Mesendoderm (in vitro differentiated cells): Measurements from ENCODE around the gene NOC2L.

Experiments used
- DNase-seq: peaks from one replicate; pipeline ENCODE4 v3.0.0; 2013
- H2AK5ac ChIP-seq: 2 replicates; pipeline ENCODE4 v1.6.1; 2013; ENCODE audit warnings: low read length, inconsistent platforms
- H2BK120ac ChIP-seq: 2 replicates; pipeline ENCODE4 v1.6.1; 2013; ENCODE audit warnings: low read depth, mild to moderate bottlenecking, low read length, moderate library complexity, mixed read lengths
- H2BK15ac ChIP-seq: replicated peaks from 2 replicates; pipeline ENCODE4 v1.6.1; 2013; ENCODE audit warnings: low read depth, mild to moderate bottlenecking, moderate library complexity
- H2BK5ac ChIP-seq: 2 replicates; pipeline ENCODE4 v1.6.1; 2013; ENCODE audit warnings: low read length, inconsistent platforms
- H3K18ac ChIP-seq: 2 replicates; pipeline ENCODE4 v1.6.1; 2013; ENCODE audit warnings: mild to moderate bottlenecking, low read length, mixed read lengths
- H3K23ac ChIP-seq: one replicate; pipeline ENCODE4 v1.6.1; 2013; ENCODE audit warnings: low read length
- H3K27ac ChIP-seq: 2 replicates; pipeline ENCODE4 v1.5.1; 2013; ENCODE audit warnings: low read depth, mild to moderate bottlenecking, inconsistent platforms, low read length, moderate library complexity
- H3K27me3 ChIP-seq: 2 replicates; pipeline ENCODE4 v1.6.1; 2013; ENCODE audit warnings: low read length, control low read depth, mild to moderate bottlenecking, inconsistent platforms; ENCODE audit not compliant: insufficient read depth, poor library complexity
- H3K36me3 ChIP-seq: 2 replicates; pipeline ENCODE4 v1.6.1; 2013; ENCODE audit warnings: low read length, inconsistent platforms; ENCODE audit not compliant: control insufficient read depth, insufficient read depth
- H3K4ac ChIP-seq: one replicate; pipeline ENCODE4 v1.6.1; 2013; ENCODE audit warnings: low read depth, mild to moderate bottlenecking, low read length, moderate library complexity
- H3K4me1 ChIP-seq: 2 replicates; pipeline ENCODE4 v1.6.1; 2013; ENCODE audit warnings: low read depth, low read length, inconsistent platforms; ENCODE audit not compliant: control insufficient read depth
- H3K4me2 ChIP-seq: 2 replicates; pipeline ENCODE4 v1.6.1; 2013; ENCODE audit warnings: low read length
- H3K4me3 ChIP-seq: 2 replicates; pipeline ENCODE4 v1.5.1; 2013; ENCODE audit warnings: mild to moderate bottlenecking, low read length
- H3K56ac ChIP-seq: one replicate; pipeline ENCODE4 v1.6.1; 2013; ENCODE audit warnings: low read length
- H3K79me1 ChIP-seq: 2 replicates; pipeline ENCODE4 v1.6.1; 2013; ENCODE audit warnings: low read length, inconsistent platforms
- H3K79me2 ChIP-seq: 2 replicates; pipeline ENCODE4 v1.6.1; 2013; ENCODE audit warnings: mild to moderate bottlenecking, low read length; ENCODE audit not compliant: control insufficient read depth, insufficient read depth
- H3K9ac ChIP-seq: 2 replicates; pipeline ENCODE4 v1.6.1; 2013; ENCODE audit warnings: low read length, inconsistent platforms
- H4K5ac ChIP-seq: one replicate; pipeline ENCODE4 v1.6.1; 2013; ENCODE audit warnings: low read length
- H4K8ac ChIP-seq: one replicate; pipeline ENCODE4 v1.6.1; 2013; ENCODE audit warnings: low read depth, mild to moderate bottlenecking, control low read depth, low read length, moderate library complexity
- WGBS: extraction: QIAGEN DNeasy Blood & Tissue Kit; methylation state at CpG from one replicate; pipeline ENCODE4 v1.1.7; 2013; ENCODE audit warnings: low lambda C conversion rate, missing lambda C conversion rate; ENCODE audit not compliant: insufficient coverage; ENCODE audit errors: extremely low coverage; 5-methylcytosine and 5-hydroxymethylcytosine counted together

NOC2L gene

GRCh38 chr1:903721-904271 is 55.3 kb downstream of the NOC2L start:
- H3K4me1 ChIP-seq = no peaks in the 10 kb centered on the region
- H3K56ac ChIP-seq = peak overlapping the region; percentile 5
- no peak for DNase-seq
- H3K36me3 ChIP-seq = no peaks in the 10 kb centered on the region
- no peak overlapping the region for H4K8ac ChIP-seq
- no peaks in the 10 kb centered on the region for H3K79me2 ChIP-seq
- no peak overlapping the region for H3K4me2 ChIP-seq
- H2BK15ac ChIP-seq = no peak overlapping the region
- H3K4me3 ChIP-seq = no peak overlapping the region
- H4K5ac ChIP-seq = no peak overlapping the region
- no peaks in the 10 kb centered on the region for H3K79me1 ChIP-seq
- H2AK5ac ChIP-seq = no peak overlapping the region
- H3K27me3 ChIP-seq = no peaks in the 10 kb centered on the region
- H2BK5ac ChIP-seq = no peak overlapping the region
- H2BK120ac ChIP-seq = no peak overlapping the region
- no peak overlapping the region for H3K9ac ChIP-seq
- H3K18ac ChIP-seq = peak overlapping the region; percentile 10
- no peak overlapping the region for H3K27ac ChIP-seq
- no CpG with 5 or more reads among the region's 21 CpGs for WGBS
- H3K23ac ChIP-seq = no peak overlapping the region
- no peak overlapping the region for H3K4ac ChIP-seq

DNA sequence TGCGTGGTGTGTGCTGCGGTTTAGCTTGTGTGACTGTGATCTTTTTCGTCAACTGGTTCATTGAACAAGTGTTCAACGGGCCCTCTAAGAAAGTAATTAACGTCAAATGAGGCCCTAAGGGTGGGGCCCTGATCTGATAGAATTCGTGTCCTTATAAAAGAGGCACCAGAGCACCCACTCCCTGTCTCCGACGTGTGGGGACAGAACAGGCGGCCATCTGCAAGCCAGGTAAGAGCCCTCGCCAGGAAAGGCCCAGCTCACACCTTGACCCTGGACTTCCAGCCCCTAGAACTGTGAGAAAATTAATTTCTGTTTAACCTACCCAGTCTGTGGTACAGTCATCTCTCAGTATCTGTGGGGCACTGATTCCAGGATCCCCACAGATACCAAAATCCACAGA is 55.8 kb downstream of the NOC2L start:
- DNase-seq = no peak
- WGBS = no CpG with 5 or more reads among the region's 10 CpGs
- no peak overlapping the region for H2BK15ac ChIP-seq
- H4K5ac ChIP-seq = no peak overlapping the region
- no peak overlapping the region for H2BK120ac ChIP-seq
- no peak overlapping the region for H3K23ac ChIP-seq
- no peaks in the 10 kb centered on the region for H3K79me1 ChIP-seq
- no peak overlapping the region for H2AK5ac ChIP-seq
- no peak overlapping the region for H3K9ac ChIP-seq
- H3K36me3 ChIP-seq = no peaks in the 10 kb centered on the region
- no peak overlapping the region for H3K4me3 ChIP-seq
- H3K4ac ChIP-seq = no peak overlapping the region
- no peak overlapping the region for H3K18ac ChIP-seq
- H3K27me3 ChIP-seq = no peaks in the 10 kb centered on the region
- no peak overlapping the region for H3K4me2 ChIP-seq
- no peak overlapping the region for H3K56ac ChIP-seq
- H4K8ac ChIP-seq = no peak overlapping the region
- H3K79me2 ChIP-seq = no peaks in the 10 kb centered on the region
- no peak overlapping the region for H2BK5ac ChIP-seq
- no peak overlapping the region for H3K27ac ChIP-seq
- no peaks in the 10 kb centered on the region for H3K4me1 ChIP-seq

DNA sequence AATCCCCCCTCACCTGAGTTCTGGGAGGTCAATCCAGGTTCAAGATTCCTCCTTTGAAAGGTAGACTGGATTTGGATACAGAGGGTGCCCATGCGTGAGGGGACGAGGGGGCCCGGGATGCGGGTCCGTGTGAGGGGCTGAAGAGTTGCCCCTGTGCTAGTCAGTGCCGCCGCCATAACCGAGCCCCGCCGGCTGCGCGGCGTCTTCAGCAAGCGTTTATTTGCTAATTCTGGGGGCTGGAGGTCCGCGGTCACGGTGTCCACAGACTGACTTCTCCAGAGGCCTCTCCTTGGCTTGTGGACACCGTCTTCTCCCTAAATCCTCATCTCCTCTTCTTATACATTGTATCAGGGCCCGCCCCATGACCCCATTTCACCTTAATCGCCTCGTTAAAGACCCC is 56.3 kb downstream of the NOC2L start:
- Histone ChIP-seq H3K79me2 (no peaks in the 10 kb centered on the region), H2BK5ac (no peak overlapping the region), H3K56ac (no peak overlapping the region), H3K36me3 (no peaks in the 10 kb centered on the region), H3K4ac (no peak overlapping the region), H3K18ac (no peak overlapping the region), H3K27me3 (no peaks in the 10 kb centered on the region), H4K5ac (no peak overlapping the region), H3K4me2 (no peak overlapping the region), H2BK120ac (no peak overlapping the region), H3K23ac (no peak overlapping the region), H2AK5ac (no peak overlapping the region), H3K27ac (no peak overlapping the region), H2BK15ac (no peak overlapping the region), H3K9ac (no peak overlapping the region), H3K79me1 (no peaks in the 10 kb centered on the region), H3K4me1 (no peaks in the 10 kb centered on the region), H4K8ac (no peak overlapping the region), H3K4me3 (no peak overlapping the region)
- DNase-seq = no peak
- WGBS = no CpG with 5 or more reads among the region's 21 CpGs

GRCh38 chr1:901108-901859 is 57.8 kb downstream of the NOC2L start:
- H4K8ac ChIP-seq = no peak overlapping the region
- H3K23ac ChIP-seq = no peak overlapping the region
- H2BK120ac ChIP-seq = no peak overlapping the region
- H3K4me3 ChIP-seq = no peak overlapping the region
- H3K27me3 ChIP-seq = no peaks in the 10 kb centered on the region
- H3K56ac ChIP-seq = no peak overlapping the region
- no peak overlapping the region for H3K4me2 ChIP-seq
- H3K4me1 ChIP-seq = no peaks in the 10 kb centered on the region
- DNase-seq = no peak
- no peak overlapping the region for H3K18ac ChIP-seq
- no peaks in the 10 kb centered on the region for H3K79me1 ChIP-seq
- H2BK15ac ChIP-seq = no peak overlapping the region
- H3K4ac ChIP-seq = no peak overlapping the region
- H3K79me2 ChIP-seq = no peaks in the 10 kb centered on the region
- no peak overlapping the region for H2AK5ac ChIP-seq
- H3K9ac ChIP-seq = no peak overlapping the region
- no CpG with 5 or more reads among the region's 18 CpGs for WGBS
- H3K36me3 ChIP-seq = no peaks in the 10 kb centered on the region
- no peak overlapping the region for H3K27ac ChIP-seq
- H4K5ac ChIP-seq = no peak overlapping the region
- no peak overlapping the region for H2BK5ac ChIP-seq

GRCh38 chr1:899636-900317 is 59.3 kb downstream of the NOC2L start:
- Histone ChIP-seq H3K27me3 (no peaks in the 10 kb centered on the region), H3K18ac (no peak overlapping the region), H2AK5ac (no peak overlapping the region), H3K4me3 (no peak overlapping the region), H2BK120ac (no peak overlapping the region), H3K9ac (no peak overlapping the region), H3K36me3 (no peaks in the 10 kb centered on the region), H4K5ac (no peak overlapping the region), H3K79me2 (no peaks in the 10 kb centered on the region), H2BK5ac (no peak overlapping the region), H2BK15ac (no peak overlapping the region), H3K56ac (no peak overlapping the region), H3K27ac (no peak overlapping the region), H3K4me1 (no peaks in the 10 kb centered on the region), H3K4me2 (no peak overlapping the region), H3K79me1 (no peaks in the 10 kb centered on the region), H4K8ac (no peak overlapping the region), H3K23ac (no peak overlapping the region), H3K4ac (no peak overlapping the region)
- no CpG with 5 or more reads among the region's 8 CpGs for WGBS
- DNase-seq = no peak
